Measurements from ENCODE around the gene MTRF1.

- no peak for TF ChIP-seq CTCF (conservative IDR thresholded peaks at IDR 0.05; ENCODE audit: low read length)
- TF ChIP-seq EZH2phosphoT487 (IDR thresholded peaks at IDR 0.05; ENCODE audit: borderline replicate concordance, low read depth, low read length): no peak
These were observed 43.0 kb downstream of the MTRF1 start for GRCh38 chr13:41220401-41220800.
